Measurements from ENCODE around the gene STIM1.

Gene STIM1

GRCh38 chr11:3831378-3832239 lies 23.9 kb upstream of the STIM1 start:
- no peak for DNase-seq

- no peak for DNase-seq
Observed at GRCh38 chr11:3832816-3833215, 22.6 kb upstream of the STIM1 start.

- no peak for DNase-seq
Observed at GRCh38 chr11:3833449-3833848, 22.0 kb upstream of the STIM1 start.

GRCh38 chr11:3834349-3834663 lies 21.2 kb upstream of the STIM1 start:
- no peak for DNase-seq

GRCh38 chr11:3834664-3835461 lies 20.6 kb upstream of the STIM1 start:
- DNase-seq: no peak

GRCh38 chr11:3835751-3836150 lies 19.7 kb upstream of the STIM1 start:
- DNase-seq: no peak

GRCh38 chr11:3836903-3837302 lies 18.6 kb upstream of the STIM1 start:
- DNase-seq: no peak

GRCh38 chr11:3837793-3838192 lies 17.7 kb upstream of the STIM1 start:
- DNase-seq: peak; percentile 78

- no peak for DNase-seq
Observed at GRCh38 chr11:3838504-3838903, 17.0 kb upstream of the STIM1 start.

GRCh38 chr11:3840004-3840869 lies 15.2 kb upstream of the STIM1 start:
- DNase-seq: no peak

GRCh38 chr11:3840870-3841425 lies 14.5 kb upstream of the STIM1 start, which contains the start of gene RHOG:
Gene RHOG, minus strand, starts transcription at chr11:3840959. Its CDS starts 12,821 bp downstream, at chr11:3828138.
- DNase-seq: peak; percentile 89

- DNase-seq: peak; percentile 98
Observed at GRCh38 chr11:3841426-3842350, 13.8 kb upstream of the STIM1 start.

GRCh38 chr11:3843326-3843725 lies 12.1 kb upstream of the STIM1 start:
- no peak for DNase-seq

GRCh38 chr11:3845246-3845645 lies 10.2 kb upstream of the STIM1 start:
- DNase-seq: no peak

- no peak for DNase-seq
Observed at GRCh38 chr11:3845670-3846069, 9.8 kb upstream of the STIM1 start.

GRCh38 chr11:3849297-3849874 lies 6.1 kb upstream of the STIM1 start:
- DNase-seq: peak; percentile 43

GRCh38 chr11:3853545-3853842 lies 2.0 kb upstream of the STIM1 start:
- DNase-seq: no peak

- DNase-seq: peak; percentile 82
Observed at GRCh38 chr11:3853899-3854659, 1.4 kb upstream of the STIM1 start.

GRCh38 chr11:3854660-3854976 lies 846 bp upstream of the STIM1 start:
- no peak for DNase-seq

GRCh38 chr11:3855808-3856491 lies 486 bp downstream of the STIM1 start:
- no peak for DNase-seq
